ENCODE measurements around the gene SNX1.
"Not testable (repeated sequence)": the region's sequence is repeated elsewhere in the genome, so short reads cannot be mapped to it uniquely, and the experiment has no call there.

The SNX1 gene

DNA sequence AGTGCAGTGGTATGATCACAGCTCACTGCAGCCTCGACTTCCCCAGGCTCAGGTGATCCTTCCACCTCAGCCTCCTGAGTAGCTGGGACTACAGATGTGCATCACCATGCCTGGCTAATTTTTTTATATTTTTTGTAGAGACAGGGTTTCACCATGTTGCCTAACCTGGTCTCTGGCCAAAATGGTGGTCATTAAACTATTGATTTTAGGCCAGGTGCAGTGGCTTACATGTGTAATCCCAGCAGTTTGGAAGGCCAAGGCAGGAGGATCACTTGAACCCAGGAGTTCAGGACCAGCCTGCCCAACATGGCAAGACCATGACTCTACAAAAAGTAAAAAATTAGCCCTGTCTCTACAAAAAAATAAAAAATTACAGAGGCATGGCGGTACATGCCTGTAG, 24.5 kb downstream of the SNX1 start:
- not testable (repeated sequence) for DNase-seq

DNA sequence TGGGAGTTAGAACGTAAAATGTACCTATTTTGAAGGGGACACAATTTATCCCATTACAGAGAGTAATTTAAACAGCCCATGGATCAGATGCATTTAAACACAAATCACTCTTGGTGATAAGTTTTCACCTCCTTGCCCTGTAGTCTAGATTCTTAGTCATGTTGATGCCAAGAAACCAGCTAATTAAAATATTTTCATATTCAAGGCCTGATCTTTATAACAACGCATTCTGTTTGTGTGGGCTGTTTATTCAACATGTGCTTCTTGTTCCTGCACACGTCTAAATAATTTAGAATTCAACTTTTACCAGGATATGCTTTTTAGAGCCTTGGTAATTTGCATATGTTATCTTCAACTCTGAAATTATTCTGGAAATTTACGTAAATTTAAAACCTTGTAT, 25.8 kb downstream of the SNX1 start:
- DNase-seq, result no peak

DNA sequence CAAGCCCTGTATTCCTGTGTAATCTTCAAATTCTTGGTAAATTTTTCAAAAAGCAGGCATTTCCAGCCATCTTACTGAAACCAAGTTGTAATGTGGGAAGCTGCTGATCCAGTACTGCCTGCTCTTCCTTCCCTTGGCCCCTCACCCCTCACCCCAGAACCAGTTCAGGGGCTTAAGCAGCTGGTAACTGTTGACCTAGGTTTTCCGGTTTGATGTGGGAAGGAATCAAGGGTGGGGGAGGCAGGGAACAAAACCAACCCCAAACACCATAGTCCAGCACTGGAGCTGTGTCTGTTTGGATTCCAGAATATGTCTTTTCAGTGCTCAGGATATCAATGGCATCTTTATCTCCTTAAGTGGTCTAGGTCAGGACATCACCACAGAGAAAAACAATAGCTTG, 26.7 kb downstream of the SNX1 start:
- DNase-seq, result no peak

DNA sequence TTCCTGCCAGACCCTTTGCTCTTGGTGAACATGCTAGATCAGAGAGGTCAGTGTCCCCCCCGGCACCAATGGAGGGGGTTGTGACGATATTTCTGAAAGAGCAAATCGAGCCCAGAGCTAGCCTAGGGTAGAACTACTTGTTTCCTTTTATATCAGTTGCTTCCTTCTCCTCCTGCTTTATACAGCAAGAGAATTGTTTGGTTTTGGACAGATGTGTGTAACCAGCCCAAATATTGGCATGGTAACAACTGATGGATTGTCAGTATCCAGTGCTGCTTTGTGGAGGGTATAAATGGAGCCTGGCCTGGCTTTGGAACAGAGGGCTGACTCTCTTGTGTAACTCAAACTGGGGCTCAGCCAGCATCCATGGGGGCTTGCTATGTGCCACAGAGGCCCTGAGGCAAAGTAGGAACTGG, 27.2 kb downstream of the SNX1 start:
- no peak for DNase-seq

DNA sequence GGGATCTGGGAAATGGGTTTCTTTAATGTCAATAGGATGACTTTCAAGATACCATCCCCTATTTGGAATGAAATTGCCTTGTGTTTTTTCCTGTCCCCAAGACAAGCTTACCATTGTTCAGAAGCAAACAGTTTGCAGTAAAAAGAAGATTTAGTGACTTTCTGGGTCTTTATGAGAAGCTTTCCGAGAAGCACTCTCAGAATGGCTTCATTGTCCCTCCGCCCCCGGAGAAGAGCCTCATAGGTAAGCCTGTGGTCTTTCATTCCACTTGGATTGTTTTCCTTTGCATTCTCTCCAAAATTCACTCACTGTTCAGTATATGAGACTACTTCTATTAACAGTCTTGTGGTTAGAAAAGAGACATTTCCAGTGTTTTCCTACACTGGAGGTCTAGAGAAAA, 30.2 kb downstream of the SNX1 start:
- no peak for DNase-seq

DNA sequence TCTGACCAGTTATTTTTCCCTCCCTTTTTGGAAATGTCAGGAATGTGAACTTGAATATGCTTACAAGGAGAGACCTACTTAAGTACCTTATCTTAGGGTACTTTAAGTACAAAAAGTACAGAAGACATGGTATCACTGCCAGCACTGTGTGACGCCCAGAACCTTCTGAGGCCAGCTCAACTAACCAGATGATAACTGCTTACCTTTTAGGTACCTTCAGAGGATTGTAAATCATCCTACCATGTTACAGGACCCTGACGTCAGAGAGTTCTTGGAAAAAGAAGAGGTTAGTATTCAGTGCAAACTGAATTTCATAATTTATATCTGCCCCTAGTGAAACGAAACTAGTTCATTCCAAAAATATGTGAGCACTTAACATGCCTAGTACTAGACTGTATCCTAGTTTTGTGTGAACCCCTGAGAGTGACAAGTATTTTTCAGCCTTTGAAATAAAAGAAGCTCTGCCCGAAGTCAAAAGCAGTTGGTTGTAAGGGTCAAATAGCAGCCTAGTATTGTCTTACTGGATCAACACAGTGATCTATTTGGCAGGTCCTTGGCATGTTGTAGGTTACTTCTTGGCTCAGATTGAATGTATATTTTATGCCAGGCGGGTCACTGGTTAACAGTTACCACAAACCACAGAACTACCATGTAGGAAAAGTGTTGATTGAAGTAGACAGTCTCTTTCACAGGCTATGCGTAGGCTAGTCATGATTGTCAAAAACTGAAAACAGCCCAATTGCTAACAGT, 31.9 kb downstream of the SNX1 start:
- no peak for DNase-seq

DNA sequence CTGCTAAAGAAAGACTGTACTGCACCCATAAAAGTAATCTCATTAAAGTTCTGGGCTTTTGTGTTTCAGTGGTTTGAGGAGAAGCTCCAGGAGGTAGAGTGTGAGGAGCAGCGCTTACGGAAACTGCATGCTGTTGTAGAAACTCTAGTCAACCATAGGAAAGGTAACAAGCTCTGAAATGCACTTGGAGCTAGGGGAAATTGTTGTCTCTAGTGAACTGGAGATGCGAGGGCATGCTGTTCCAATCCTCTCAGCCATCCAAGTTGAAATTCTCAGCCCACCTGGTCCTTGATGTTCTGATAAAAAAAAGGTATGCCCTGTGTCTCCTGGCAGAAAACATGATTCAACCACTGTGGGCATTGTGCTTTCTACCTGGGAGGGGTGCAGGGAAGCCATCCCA, 34.4 kb downstream of the SNX1 start:
- no peak for DNase-seq

DNA sequence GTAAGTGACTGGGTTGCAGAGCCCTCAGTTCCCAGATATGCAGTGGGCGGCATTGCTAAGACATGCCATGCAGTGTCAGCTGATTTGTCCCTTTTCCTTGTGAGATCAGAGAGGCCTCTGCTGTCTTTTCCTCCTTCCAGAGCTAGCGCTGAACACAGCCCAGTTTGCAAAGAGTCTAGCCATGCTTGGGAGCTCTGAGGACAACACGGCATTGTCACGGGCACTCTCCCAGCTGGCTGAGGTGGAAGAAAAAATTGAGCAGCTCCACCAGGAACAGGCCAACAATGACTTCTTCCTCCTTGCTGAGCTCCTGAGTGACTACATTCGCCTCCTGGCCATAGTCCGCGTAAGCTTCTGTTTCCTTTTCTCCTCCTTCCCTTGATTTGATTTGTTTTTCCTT, 35.8 kb downstream of the SNX1 start:
- DNase-seq, result no peak

DNA sequence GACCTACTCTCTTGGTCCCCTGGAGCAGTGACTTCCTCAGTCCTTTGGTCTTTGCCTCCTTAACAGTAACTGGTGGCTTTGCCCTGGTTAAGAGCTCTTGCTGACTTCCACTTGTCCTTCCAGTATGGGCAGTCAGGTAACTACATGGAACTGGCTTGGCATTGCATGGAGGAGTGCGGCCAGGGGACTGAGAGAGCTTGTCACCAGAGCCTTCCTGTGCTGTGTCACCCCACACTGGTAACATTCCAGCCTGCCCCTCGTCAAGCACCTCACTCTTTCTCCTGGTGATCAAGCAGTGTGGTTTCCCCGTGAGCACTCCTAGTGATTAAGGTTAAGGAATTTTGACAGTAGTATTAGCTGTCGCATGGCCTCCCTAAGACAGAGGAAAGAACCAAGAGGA, 36.4 kb downstream of the SNX1 start:
- DNase-seq, result no peak

DNA sequence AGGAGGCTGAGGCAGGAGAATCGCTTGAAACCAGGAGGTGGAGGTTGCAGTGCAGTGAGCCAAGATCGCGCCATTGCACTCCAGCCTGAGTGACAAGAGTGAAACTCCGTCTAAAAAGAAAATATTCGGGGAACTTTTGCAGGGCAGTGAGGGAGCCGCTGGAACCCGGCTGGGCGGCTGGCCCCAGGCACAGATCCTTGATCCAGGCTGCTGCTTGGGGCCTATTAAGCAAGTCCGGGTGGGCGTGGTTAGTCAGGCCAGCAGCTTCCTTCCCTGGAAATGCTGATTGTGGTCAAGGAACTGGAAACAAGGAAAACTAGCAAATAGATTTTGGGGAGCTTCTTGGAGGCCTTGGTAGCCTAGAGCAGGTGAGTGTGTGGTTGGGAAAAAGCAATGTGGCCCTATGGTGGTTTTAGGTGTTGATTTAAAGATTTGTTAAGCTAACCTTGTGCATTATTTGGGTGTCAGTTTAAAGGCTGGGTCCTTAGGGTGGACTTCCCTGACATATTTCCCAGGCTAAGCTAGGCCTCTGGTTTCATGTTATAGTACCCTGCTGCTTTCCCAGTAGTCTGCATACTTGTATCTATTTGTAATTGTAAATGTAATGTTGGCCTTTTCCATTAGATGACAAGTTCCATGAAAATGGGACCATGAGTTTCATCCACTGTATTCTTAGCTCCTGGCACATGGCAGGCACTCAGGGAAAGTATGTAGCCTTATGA, 38.0 kb downstream of the SNX1 start:
- no peak for DNase-seq

DNA sequence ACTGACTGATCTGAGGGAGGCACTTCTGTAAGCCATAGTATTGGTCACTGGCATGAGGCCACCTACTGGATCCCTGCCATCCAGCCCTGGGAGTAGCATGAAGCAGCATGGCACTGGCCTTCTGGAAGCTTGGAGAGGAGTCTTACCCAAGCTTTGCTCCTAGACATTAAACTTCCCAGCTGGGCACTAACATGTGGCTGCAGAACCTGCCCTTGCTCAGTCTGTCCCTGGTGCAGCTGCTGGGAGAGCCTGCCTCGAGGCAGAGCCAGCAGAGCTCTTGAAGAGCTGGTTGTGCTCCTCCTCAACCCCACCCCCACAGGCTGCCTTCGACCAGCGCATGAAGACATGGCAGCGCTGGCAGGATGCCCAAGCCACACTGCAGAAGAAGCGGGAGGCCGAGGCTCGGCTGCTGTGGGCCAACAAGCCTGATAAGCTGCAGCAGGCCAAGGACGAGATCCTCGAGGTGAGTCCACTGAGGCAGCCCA, 38.6 kb downstream of the SNX1 start:
- no peak for DNase-seq

DNA sequence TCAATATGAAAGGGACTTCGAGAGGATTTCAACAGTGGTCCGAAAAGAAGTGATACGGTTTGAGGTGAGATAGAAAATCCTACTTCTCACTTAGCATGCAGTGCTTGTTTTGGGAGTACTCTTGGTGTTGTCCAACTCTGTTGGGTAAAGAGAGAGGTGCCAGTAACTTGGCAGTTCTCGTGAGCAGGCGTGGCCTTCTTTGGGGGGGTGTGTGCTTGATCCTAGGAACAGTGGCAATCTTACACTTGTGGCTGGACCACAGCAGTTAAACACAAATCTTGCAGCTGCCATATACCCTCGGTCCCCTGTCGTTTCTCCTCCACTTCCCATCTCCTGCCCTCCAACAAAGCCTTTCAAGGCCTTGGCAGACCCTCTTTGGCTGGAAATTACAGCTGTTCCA, 40.6 kb downstream of the SNX1 start:
- DNase-seq, result no peak

DNA sequence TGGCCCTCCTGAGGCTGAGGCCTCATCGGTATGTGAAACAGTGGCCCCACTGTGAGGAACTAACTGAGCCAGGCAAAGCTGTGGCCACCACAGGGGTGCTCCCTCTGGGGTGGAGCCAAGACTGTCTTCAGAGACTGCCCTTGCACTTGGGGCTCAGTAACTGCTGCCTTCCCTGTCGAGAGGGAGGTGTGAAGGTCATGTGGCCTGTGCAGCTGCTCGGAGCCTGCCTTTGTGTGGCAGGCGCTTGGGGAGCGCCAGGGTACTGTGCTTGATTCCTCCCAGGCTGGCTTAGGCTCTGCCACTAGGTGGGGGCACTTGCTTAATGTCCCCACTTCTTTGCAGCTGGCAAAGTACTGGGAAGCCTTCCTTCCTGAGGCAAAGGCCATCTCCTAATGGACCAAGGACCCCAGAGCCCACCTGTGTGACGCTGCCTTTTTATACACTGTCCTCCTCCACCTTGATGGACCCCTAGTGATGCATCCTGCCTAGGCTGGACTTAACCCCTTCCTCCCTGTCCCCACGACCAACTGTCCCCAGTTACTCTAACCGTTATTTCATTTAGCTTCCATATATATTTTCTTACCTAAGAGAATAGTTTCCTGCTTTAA, 41.5 kb downstream of the SNX1 start:
- DNase-seq, result no peak

DNA sequence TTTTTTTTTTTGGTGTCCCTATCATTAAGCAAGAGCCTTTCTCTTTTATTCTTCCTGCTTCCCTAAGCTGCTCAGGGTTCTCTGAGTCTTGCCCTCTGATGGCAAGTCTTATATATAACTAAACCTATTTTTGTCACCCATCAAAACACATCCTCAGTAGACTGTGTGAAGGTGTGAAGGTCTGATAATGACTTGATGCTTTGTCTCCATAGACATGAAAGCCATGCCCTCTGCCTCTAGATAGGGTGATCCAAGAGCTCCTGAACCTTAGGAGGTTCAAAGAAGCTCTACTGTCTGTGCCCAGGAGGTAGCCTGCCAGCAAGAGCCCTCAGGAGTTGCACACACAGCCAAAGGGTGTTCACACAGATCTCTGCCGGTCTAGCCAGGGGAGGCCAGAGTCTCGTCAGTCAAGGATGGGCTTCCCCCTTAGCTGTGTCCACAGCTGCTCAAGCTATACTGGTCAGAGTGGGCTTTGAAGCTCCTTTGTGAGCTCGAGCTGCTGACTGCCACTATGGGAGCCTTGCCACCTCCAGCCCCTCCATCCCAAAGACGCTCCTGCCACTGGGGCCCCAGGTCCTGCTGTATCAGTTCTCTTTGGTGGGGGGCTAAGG, 42.7 kb downstream of the SNX1 start:
- DNase-seq, result no peak

DNA sequence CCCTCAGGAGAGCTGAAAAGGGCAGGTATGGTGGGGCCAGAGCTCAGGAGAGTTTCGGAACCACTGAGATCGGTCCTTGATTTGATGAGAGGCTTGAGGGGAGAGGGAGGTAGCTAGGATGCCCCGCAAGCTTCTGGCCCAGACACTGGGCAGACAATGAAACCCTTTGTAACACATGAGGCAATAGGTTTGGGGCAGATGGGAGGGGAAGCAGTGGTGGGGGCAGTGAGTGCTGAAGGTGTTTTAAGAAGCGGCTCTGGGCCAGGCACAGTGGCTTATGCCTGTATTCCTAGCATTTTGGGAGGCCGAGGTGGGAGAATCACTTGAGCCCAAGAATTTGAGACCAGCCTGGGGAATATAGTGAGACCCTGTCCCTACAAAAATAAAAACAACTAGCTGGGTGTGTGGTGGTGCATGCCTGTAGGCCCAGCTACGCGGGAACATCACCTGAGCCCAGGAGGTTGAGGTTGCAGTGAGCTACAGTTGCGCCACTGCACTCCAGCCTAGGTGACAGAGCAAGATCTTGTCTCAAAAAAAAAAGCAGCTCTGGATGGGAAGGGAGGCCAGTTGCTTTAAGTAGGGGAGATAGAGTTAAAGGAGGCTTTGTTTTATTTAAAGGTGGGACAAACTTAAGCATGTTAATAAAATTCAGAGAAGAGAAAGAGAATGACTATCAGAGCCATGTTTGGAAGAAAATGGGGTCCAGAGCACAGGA, 46.2 kb downstream of the SNX1 start:
- DNase-seq, result no peak

DNA sequence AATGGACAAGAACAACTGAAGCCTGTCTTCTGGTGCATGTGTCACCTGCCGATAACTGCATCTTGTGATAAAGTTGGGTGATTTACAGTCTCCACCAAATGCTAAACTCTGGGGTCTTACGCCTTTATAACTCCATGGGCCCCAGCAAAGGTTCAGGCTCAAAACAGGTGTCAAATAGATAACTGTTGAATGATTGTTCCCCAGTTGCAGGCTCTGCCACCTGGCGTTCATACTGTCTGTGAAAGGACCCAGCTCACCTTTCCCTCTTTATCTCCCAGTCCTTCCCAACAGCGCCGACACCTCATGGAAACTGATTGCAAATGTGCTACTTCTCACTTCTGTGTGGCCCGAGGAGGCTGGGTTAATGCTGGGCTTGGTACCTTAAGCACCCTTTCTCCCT, 47.5 kb downstream of the SNX1 start:
- DNase-seq, result no peak

DNA sequence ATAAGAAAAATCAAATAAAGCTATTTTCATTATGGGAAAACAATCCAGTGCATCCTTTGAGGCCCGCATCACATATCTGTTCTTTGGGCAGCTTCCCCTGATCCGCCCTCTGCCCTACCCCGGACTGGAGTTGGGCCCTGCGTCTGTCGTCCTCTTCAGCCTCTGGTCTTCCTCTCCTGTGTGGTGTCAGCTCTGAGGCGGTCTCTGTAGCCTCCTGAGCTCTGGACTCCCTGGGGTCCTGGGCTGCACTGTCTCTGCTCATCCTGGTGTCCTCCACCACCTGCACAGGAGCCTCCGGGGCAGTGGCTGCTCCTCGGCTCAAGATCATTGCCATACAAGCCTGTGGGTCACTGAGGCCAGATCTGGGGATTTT, 48.4 kb downstream of the SNX1 start:
- no peak for DNase-seq

DNA sequence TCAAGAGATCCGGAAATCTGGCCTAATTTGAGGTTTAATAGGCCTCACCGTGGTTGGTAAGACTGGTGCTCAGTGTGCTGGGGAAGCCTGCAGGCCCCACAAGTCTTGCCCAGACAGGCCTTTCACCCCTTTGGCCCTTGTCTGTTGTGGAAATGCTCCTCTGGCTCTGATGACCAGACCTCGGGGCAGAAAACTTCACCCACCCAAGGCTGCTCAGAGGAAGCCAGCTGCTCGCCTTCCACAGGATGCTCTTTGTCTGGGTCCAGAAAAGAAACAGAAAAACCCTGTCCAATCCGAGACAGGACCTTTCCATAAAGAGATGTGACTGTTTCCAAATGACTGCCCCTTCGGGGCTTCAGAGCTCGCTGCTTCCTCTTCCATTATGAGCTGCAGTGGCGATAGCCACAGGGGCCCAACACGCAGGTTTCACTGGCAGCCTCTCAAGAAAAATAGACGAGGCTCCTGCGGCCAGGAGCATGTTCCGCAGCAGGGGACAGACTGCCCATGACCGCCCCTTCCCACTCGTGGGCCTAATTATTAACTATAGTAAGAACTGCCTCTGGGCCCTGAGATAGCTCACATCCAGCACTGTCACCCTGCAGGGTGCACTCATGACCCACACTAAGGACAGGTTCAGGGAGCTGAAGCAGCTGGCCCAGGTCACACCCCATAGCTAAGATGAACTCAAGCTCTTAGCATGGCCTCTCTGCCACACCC, 48.9 kb downstream of the SNX1 start:
- DNase-seq, result no peak

DNA sequence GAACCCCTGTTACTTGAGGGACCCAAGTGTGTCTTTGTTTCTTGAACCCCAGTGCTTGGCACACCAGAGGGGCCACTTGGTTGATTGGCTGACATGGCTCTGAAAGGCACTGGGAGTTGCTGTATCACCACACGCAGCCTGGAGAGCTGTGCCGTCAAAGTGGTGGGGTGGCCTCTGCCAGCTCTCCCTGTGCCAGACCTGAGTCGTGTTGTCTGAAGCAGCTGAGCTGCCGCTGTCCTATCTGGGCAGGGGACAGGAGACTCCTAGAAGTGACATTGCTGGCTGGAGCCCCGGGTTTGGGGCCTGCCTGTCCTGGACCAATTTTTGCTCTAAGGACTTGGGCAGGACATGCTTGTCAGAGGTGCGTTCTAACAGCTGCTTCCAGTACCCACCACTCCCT, 50.3 kb downstream of the SNX1 start:
- no peak for DNase-seq

DNA sequence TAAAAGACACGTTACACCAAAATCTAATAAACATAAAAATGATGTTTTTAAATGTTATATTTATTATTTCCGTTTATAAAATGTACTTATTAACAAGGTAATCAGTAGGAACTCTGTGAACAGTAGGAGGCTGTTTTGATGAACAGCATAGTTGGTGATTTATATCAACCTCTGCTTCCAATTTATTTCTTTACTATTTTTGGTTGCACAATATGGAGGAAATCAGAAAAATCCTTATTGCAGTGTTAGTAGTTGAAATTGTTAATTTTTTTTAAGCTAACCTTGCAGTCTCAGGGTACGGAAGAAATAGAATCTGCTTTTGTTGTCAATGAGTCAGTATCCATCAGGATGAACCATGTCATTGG, 50.7 kb downstream of the SNX1 start:
- no peak for DNase-seq

DNA sequence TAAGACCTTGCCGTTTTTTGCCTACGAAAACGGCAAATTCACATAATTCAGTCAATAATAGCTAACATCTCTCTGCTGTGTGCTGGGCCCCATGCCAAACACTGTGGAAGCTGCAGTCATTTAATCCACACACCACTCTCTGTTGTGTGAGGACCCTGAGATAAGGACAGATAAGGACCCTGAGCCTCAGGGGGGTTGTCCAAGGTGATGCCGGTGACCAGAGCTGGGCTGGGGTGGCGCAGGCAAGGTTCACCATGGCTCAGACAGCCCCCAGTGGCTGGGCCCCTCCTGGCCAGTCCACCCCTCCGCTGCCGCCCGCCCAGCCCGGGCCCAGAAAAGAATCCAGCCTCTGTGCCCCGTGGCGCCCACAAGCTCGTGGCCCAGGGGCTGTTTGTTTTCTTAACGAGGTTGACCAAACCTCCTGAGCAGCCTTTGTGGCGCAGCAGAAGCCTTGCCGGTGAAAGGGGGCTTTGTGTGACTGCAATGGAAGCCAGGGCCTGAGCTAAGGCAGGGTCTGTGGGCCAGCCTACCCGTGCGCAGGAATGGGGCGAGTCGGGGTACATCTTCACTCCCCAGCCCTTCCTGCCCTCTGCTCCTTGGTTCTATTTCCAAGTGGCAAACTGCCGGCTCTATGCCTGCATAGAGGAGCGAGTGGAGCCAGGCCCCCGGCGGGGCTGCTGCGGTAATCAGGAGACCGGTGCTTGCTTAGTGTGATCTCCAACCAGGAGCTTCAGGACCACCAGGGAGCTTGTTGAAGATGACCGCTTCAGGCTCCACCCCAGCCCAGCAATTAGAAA, 51.3 kb downstream of the SNX1 start:
- no peak for DNase-seq

DNA sequence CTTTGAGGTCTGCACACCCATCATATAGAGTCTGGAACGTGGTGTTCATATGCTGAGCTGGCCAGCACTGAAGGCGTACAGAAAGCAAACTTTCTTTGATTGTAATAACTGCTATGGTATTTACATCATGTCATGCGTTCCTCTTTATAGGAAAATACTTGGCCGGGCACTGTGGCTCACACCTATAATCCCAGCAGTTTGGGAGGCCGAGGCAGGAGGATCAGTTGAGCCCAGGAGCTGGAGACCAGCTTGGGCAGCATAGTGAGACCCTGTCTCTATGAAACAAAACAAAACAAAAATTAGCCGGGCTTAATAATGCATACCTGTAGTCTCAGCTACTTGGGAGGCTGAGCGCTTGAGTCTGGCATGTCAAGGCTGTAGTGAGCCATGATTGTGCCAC, 52.4 kb downstream of the SNX1 start:
- no peak for DNase-seq

All from NCI-H526 treated with DMSO at 0.1 percent for 48 hours (cell line).